ENCODE data around the gene EHMT2.
A peak's percentile ranks its signal among the peaks of the same experiment; 100 is the strongest.

EHMT2 gene

GRCh38 chr6:31879143-31879542 is 18.4 kb downstream of the EHMT2 start:
- TF ChIP-seq, protein P1, sequence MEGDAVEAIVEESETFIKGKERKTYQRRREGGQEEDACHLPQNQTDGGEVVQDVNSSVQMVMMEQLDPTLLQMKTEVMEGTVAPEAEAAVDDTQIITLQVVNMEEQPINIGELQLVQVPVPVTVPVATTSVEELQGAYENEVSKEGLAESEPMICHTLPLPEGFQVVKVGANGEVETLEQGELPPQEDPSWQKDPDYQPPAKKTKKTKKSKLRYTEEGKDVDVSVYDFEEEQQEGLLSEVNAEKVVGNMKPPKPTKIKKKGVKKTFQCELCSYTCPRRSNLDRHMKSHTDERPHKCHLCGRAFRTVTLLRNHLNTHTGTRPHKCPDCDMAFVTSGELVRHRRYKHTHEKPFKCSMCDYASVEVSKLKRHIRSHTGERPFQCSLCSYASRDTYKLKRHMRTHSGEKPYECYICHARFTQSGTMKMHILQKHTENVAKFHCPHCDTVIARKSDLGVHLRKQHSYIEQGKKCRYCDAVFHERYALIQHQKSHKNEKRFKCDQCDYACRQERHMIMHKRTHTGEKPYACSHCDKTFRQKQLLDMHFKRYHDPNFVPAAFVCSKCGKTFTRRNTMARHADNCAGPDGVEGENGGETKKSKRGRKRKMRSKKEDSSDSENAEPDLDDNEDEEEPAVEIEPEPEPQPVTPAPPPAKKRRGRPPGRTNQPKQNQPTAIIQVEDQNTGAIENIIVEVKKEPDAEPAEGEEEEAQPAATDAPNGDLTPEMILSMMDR (conservative IDR thresholded peaks at IDR 0.05), result no peak
- peak overlapping the region; percentile 99 for H3K27ac ChIP-seq

DNA sequence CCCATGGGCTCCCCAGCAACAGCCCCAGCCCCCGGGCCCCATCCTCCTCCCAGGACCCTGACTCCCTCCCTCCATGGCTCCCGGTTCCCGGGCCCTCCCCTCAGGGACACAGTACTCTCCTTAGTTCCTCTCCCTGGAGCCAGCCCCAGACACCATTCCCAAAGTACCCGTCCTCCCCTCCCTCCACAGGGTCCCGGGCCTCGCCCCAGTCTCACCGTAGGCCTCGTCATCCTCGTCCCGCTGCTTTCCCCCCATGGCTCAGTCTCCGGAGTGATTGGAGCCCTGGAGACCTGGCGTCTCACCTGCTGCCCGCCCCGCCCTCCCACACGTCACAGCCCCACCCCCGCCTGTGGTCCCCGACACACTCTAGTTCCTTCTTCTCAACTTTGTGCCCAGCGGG is 18.8 kb downstream of the EHMT2 start, which contains the start of gene SLC44A4:
Gene SLC44A4 (minus strand): TSS at position 272 of the 400 bp plus-strand sequence. CDS start 17 bp downstream, at position 255.
- TF ChIP-seq, protein P1 (conservative IDR thresholded peaks at IDR 0.05), result no peak
- peak within 1 kb of the TSS; percentile 99 for H3K27ac ChIP-seq

DNA sequence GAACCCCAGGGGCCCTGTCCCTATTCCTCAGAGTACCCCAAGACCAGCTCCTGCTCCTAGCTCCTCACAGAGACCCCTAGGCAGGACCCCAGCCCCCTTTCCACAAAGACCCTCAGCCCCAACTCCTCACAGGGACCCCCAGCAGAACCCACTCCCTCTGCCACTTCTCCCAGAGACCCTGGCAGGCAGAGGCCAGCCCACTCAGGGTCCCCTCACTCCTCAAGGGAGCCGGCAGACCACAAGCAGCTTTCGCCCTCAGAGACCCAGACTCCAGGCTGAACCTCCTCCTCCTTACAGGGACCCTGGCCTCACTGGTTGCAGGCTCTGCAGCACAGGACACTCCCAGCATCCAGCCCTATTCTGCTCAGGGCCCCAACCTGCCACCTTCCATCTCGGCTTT is 19.3 kb downstream of the EHMT2 start:
- TF ChIP-seq, protein P1 (conservative IDR thresholded peaks at IDR 0.05), result no peak
- peak overlapping the region; percentile 99 for H3K27ac ChIP-seq

DNA sequence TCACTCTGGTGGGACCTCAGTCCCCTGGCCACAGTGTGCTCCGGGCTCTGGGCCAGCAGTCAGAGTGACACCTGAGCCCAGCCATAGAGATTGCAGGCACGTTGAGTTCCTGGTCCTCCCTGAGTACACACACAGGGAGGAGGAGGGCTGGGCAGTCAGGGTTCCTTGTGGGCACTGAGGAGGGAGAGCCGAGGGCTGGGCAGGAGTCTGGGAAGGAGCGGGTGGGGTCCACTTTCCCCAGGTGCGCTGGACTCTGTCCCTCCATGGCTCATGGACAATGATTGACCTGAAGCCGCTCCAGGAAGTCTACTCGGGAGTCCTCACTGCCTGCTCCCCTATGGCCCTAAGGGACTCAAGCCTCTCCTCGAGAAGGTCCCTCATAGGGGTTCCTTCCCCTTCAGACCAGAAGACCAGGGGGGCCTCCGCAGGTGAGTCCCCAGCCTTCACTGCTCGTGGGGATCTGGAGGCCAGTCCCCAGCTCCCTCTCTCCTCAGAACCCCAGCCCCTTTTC is 19.8 kb downstream of the EHMT2 start:
- TF ChIP-seq, protein P1 (conservative IDR thresholded peaks at IDR 0.05), result no peak
- H3K27ac ChIP-seq, result peak overlapping the region; percentile 99

DNA sequence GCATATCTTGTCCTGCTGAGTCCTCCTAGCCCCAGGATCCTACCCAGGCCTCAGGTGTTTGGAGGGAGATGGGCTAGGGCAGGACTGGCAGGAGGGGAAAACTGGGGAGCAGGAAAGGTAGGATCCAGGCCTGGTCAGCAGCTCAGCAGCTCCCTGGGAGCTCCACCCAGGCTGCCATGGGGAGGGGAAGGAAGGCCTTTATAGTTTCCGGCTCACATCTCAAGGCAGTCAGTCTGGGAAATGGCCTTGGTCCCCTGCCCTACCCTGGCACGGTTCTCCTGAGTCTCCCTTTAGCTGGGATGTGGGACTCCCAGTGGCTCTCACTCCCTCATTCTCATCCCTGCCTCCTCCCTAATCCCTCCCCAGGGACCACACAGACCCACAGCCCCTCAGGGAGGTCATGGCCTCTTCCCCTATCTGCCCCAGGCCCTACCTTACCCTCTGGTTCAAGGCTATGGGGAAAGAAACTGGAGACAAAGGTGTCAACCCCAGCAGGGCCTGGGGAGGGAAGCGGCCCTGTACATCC is 20.3 kb downstream of the EHMT2 start:
- peak overlapping the region; percentile 99 for H3K27ac ChIP-seq
- TF ChIP-seq, protein P1 (conservative IDR thresholded peaks at IDR 0.05), result no peak

GRCh38 chr6:31876357-31876756 is 21.1 kb downstream of the EHMT2 start:
- TF ChIP-seq, protein P1 (conservative IDR thresholded peaks at IDR 0.05), result no peak
- peak overlapping the region; percentile 99 for H3K27ac ChIP-seq

DNA sequence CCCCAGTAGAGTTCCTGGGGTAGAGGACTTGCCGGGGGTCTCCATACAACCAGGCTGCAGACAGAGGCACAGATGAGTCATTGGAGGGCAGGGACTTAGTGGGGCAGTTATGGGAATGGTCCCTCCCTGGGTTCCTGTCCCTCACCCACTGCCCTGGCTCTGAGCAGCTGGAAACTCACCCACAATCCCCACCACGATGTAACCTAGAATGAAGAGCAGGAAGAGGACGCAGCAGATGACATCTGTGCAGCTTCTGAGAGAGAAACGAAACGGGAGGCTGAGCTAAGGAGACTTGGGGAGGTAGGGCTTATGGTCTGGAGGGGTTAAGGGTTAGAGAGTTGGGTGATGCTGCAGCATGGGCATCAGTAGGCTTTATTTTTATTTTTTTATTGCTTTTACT is 21.6 kb downstream of the EHMT2 start:
- peak overlapping the region; percentile 99 for H3K27ac ChIP-seq
- TF ChIP-seq, protein P1 (conservative IDR thresholded peaks at IDR 0.05), result no peak
